Measurements from ENCODE around the gene CD68. TPM values are rescaled to one million over a fixed set of nuclear protein-coding genes. Genes with fewer than 3 reads are reported as not detected.
A peak's percentile ranks its signal among the peaks of the same experiment; 100 is the strongest.

Gene CD68
- total RNA-seq, 2 experiments from 2014 or later = 0.33 to 0.95 TPM

DNA sequence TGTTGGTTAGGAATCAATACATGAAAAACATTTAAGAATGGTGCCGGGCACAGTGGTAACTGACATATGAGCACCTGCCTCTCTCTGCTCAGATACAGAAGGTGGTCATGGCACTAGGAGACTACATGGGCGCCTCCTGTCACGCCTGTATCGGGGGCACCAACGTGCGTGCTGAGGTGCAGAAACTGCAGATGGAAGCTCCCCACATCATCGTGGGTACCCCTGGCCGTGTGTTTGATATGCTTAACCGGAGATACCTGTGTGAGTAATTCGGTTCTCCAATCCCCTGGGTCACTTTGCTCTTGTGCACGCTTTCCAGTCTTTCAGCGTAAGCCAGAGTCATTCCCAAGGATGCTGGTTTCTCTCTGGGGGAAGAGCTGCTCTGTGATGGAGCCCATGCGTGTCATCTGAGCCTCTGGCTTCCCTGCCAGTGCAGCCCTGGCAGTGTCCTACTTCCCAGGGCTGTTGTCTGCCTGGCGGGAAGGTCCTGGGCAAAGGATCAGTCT, 3.0 kb upstream of the CD68 start:
- Histone ChIP-seq H3K27ac (ENCODE audit: low read depth in 1 of 2, low read length in 2 of 2) (no peak overlapping the region), H3K4me3 (ENCODE audit: low read length) (no peak overlapping the region), H3K4me1 (ENCODE audit: insufficient read depth, low read length) (peaks cover 70% of the 10 kb centered on the region), H3K36me3 (ENCODE audit: insufficient read depth, low read length) (peaks cover 58% of the 10 kb centered on the region), H3K27me3 (ENCODE audit: control insufficient read depth in 1 of 2, insufficient read depth in 2 of 2, low read length in 2 of 2) (no peaks in the 10 kb centered on the region), H3K9me3 (ENCODE audit: control insufficient read depth in 1 of 2, insufficient read depth in 1 of 2, low read length in 2 of 2) (no peaks in the 10 kb centered on the region)
- peak overlapping the region; percentile 70 for H3K4me3 Mint-ChIP-seq
- no peak for DNase-seq
- no peak for TF ChIP-seq CTCF (IDR thresholded peaks at IDR 0.05)
- intact Hi-C loops (cut with DNase I, micrococcal nuclease) = no loop called here
- H3K9me3 Mint-ChIP-seq = no peaks in the 10 kb centered on the region
- H3K27ac Mint-ChIP-seq = peak overlapping the region; percentile 99
- H3K27me3 Mint-ChIP-seq = peaks cover 3% of the 10 kb centered on the region
- no peak for ATAC-seq (ENCODE audit: poor library complexity)
- peaks cover 85% of the 10 kb centered on the region for H3K4me1 Mint-ChIP-seq (ENCODE audit: low read depth)
- ChIA-PET CTCF (interaction anchor here (0.6 to 0.7 kb wide), 2 partner anchors 72 to 111 kb away, joined by 3 read pairs; no protein-coding TSS in a partner anchor), POLR2A (interaction anchor here (0.7 to 7.0 kb wide), 6 partner anchors 12 to 142 kb away, joined by 3 to 51 read pairs (median 5); partner anchors contain the start of genes FXR2, SENP3, TMEM102 and TP53)
- H3K36me3 Mint-ChIP-seq (ENCODE audit: low read depth) = peaks cover 88% of the 10 kb centered on the region

- Histone ChIP-seq H3K9me3 (ENCODE audit: control insufficient read depth in 1 of 2, insufficient read depth in 1 of 2, low read length in 2 of 2) (no peaks in the 10 kb centered on the region), H3K36me3 (ENCODE audit: insufficient read depth, low read length) (peaks cover 58% of the 10 kb centered on the region), H3K27ac (ENCODE audit: low read depth in 1 of 2, low read length in 2 of 2) (no peak overlapping the region), H3K4me1 (ENCODE audit: insufficient read depth, low read length) (peaks cover 71% of the 10 kb centered on the region), H3K4me3 (ENCODE audit: low read length) (no peak overlapping the region), H3K27me3 (ENCODE audit: control insufficient read depth in 1 of 2, insufficient read depth in 2 of 2, low read length in 2 of 2) (no peaks in the 10 kb centered on the region)
- POLR2A ChIA-PET = interaction anchor here (7.0 kb wide), 1 partner anchor 16 kb away, joined by 51 read pairs; the partner anchor contains the start of gene SENP3
- Mint-ChIP-seq H3K36me3 (ENCODE audit: low read depth) (peaks cover 82% of the 10 kb centered on the region), H3K27ac (peak overlapping the region; percentile 34), H3K27me3 (peaks cover 3% of the 10 kb centered on the region), H3K9me3 (no peaks in the 10 kb centered on the region), H3K4me1 (ENCODE audit: low read depth) (peaks cover 83% of the 10 kb centered on the region), H3K4me3 (peak overlapping the region; percentile 70)
- CTCF ChIA-PET = no interaction called here
- TF ChIP-seq CTCF (IDR thresholded peaks at IDR 0.05) = no peak
- intact Hi-C loops (cut with DNase I, micrococcal nuclease) = no loop called here
- no peak for DNase-seq
- no peak for ATAC-seq (ENCODE audit: poor library complexity)
Measured at GRCh38 chr17:7577327-7578199, 1.9 kb upstream of the CD68 start.

DNA sequence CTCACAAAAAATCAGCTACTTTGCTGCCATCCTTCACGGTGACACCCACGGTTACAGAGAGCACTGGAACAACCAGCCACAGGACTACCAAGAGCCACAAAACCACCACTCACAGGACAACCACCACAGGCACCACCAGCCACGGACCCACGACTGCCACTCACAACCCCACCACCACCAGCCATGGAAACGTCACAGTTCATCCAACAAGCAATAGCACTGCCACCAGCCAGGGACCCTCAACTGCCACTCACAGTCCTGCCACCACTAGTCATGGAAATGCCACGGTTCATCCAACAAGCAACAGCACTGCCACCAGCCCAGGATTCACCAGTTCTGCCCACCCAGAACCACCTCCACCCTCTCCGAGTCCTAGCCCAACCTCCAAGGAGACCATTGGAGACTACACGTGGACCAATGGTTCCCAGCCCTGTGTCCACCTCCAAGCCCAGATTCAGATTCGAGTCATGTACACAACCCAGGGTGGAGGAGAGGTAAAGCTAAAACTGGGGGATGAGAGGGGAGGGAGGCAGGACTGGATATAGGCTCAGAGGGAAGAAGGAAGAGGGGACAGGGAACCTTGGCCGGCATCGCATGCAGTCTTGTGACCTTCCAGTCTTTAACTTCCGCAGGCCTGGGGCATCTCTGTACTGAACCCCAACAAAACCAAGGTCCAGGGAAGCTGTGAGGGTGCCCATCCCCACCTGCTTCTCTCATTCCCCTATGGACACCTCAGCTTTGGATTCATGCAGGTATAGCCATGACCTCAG, 581 bp downstream of the CD68 start:
- peak overlapping the region; percentile 41 for H3K4me3 ChIP-seq (ENCODE audit: low read length)
- POLR2A ChIA-PET = interaction anchor here (0.6 to 2.6 kb wide), 6 partner anchors 19 to 276 kb away, joined by 3 to 14 read pairs (median 4); partner anchors contain the start of genes TP53 and ZBTB4
- intact Hi-C loops (cut with DNase I, micrococcal nuclease) = loop anchor here (5.0 to 10.0 kb wide), 2 partner anchors 107 to 535 kb away; partner anchors contain the start of genes SLC16A11 (in 1 of the 2), TP53 (in 1 of the 2) and WRAP53 (in 1 of the 2)
- H3K27ac Mint-ChIP-seq = peak overlapping the region; percentile 79
- CTCF ChIA-PET = interaction anchor here (0.8 to 1.6 kb wide), 3 partner anchors 9 to 108 kb away, joined by 3 to 11 read pairs (median 3); no protein-coding TSS in a partner anchor
- H3K27me3 Mint-ChIP-seq = no peaks in the 10 kb centered on the region
- DNase-seq (peak in 2 of 14 experiments; percentile 36 to 42), ATAC-seq (ENCODE audit: poor library complexity) (no peak)
- no peaks in the 10 kb centered on the region for H3K9me3 Mint-ChIP-seq
- no peak for TF ChIP-seq CTCF (IDR thresholded peaks at IDR 0.05)
- H3K27ac ChIP-seq (ENCODE audit: low read depth in 1 of 2, low read length in 2 of 2) = peak overlapping the region in 1 of 2 donors; percentile 67
- H3K36me3 Mint-ChIP-seq (ENCODE audit: low read depth) = peaks cover 73% of the 10 kb centered on the region
- peaks cover 45% of the 10 kb centered on the region for H3K36me3 ChIP-seq (ENCODE audit: insufficient read depth, low read length)
- H3K4me1 ChIP-seq (ENCODE audit: insufficient read depth, low read length) = peaks cover 78% of the 10 kb centered on the region
- peaks cover 81% of the 10 kb centered on the region for H3K4me1 Mint-ChIP-seq (ENCODE audit: low read depth)
- H3K9me3 ChIP-seq (ENCODE audit: control insufficient read depth in 1 of 2, insufficient read depth in 1 of 2, low read length in 2 of 2) = peaks cover 0 to 5% of the 10 kb centered on the region in 2 experiments
- no peaks in the 10 kb centered on the region for H3K27me3 ChIP-seq (ENCODE audit: control insufficient read depth in 1 of 2, insufficient read depth in 2 of 2, low read length in 2 of 2)
- peak overlapping the region; percentile 67 for H3K4me3 Mint-ChIP-seq

All from CD4-positive, alpha-beta T cell (primary cell).